NK-92 (cell line): ENCODE results near the gene SPATC1L.
"Not testable (repeated sequence)": the region's sequence is repeated elsewhere in the genome, so short reads cannot be mapped to it uniquely, and the experiment has no call there.

Source experiments
- DNase-seq: peaks from one replicate; lab custom pipeline; 2025; ENCODE audit not compliant: unreplicated experiment; lab: John Stamatoyannopoulos, UW

Gene SPATC1L

GRCh38 chr21:46151989-46152926, 32.0 kb downstream of the SPATC1L start:
- DNase-seq, result no peak

GRCh38 chr21:46151261-46151988, 32.8 kb downstream of the SPATC1L start:
- DNase-seq, result no peak

GRCh38 chr21:46150491-46151121, 33.7 kb downstream of the SPATC1L start:
- DNase-seq, result no peak

GRCh38 chr21:46150073-46150472, 34.2 kb downstream of the SPATC1L start:
- no peak for DNase-seq

GRCh38 chr21:46149205-46149901, 34.9 kb downstream of the SPATC1L start:
- no peak for DNase-seq

- no peak for DNase-seq
Observed at GRCh38 chr21:46148106-46148505, 36.2 kb downstream of the SPATC1L start.

GRCh38 chr21:46147429-46147828, 36.8 kb downstream of the SPATC1L start:
- not testable (repeated sequence) for DNase-seq

- DNase-seq, result no peak
Observed at GRCh38 chr21:46146856-46147255, 37.4 kb downstream of the SPATC1L start.

GRCh38 chr21:46145840-46146691, 38.2 kb downstream of the SPATC1L start:
- no peak for DNase-seq

- DNase-seq, result no peak
Observed at GRCh38 chr21:46145159-46145839, 39.0 kb downstream of the SPATC1L start.

- DNase-seq, result no peak
Observed at GRCh38 chr21:46144464-46145070, 39.7 kb downstream of the SPATC1L start.

GRCh38 chr21:46142582-46143473, 41.4 kb downstream of the SPATC1L start:
- no peak for DNase-seq

- no peak for DNase-seq
Observed at GRCh38 chr21:46141767-46142581, 42.3 kb downstream of the SPATC1L start.

GRCh38 chr21:46140352-46141003, 43.8 kb downstream of the SPATC1L start:
- DNase-seq, result not testable (repeated sequence)

GRCh38 chr21:46139686-46140085, 44.6 kb downstream of the SPATC1L start:
- no peak for DNase-seq

GRCh38 chr21:46138383-46138970, 45.8 kb downstream of the SPATC1L start:
- no peak for DNase-seq
